H1 (cell line): ENCODE measurements around the gene TTC34. TPM values are rescaled to one million over a fixed set of nuclear protein-coding genes. Genes with fewer than 3 reads are reported as not detected.

Experiments used
- ASH2L ChIP-seq: fragments of 200-600, 300-600 bp; sonication (generic); IDR thresholded peaks from one replicate; pipeline ENCODE4 v1.7.1; 2017; ENCODE audit warnings: low read length
- CBX5 ChIP-seq: fragments of 300-800, 300-1000 bp; sonication (generic); IDR thresholded peaks from 2 replicates; pipeline ENCODE4 v1.7.1; 2016; ENCODE audit warnings: antibody characterized with exemption, low read length, low read depth
- CTBP2 ChIP-seq: IDR thresholded peaks from 2 replicates; pipeline ENCODE4 v1.7.0; 2011; ENCODE audit warnings: borderline replicate concordance, mild to moderate bottlenecking, moderate library complexity, mixed read lengths, low read length; ENCODE audit not compliant: insufficient read depth, insufficient read length
- HDAC2 ChIP-seq, 2 experiments: fragments of 300-600 bp in 1 of 2; sonication (generic) in 1 of 2; IDR thresholded peaks; 2 replicates each; pipeline ENCODE4 v1.6.1; 2011 to 2012; ENCODE audit warnings: low read depth in 2 of 2, low read length in 2 of 2, mild to moderate bottlenecking in 2 of 2, moderate library complexity in 2 of 2, borderline replicate concordance in 1 of 2, inconsistent platforms in 1 of 2
- RAD21 ChIP-seq, 2 experiments: IDR thresholded peaks in 1 of 2; conservative IDR thresholded peaks in 1 of 2; 2 replicates each; pipeline ENCODE4 v1.6.1; 2011; ENCODE audit warnings: low read depth in 2 of 2, low read length in 2 of 2, improper control_type of control experiment in 1 of 2, inconsistent platforms in 1 of 2, mild to moderate bottlenecking in 1 of 2, moderate library complexity in 1 of 2
- TBP ChIP-seq: IDR thresholded peaks from 2 replicates; pipeline ENCODE4 v1.6.1; 2011; ENCODE audit warnings: low read depth, low read length, improper control_type of control experiment
- YY1 ChIP-seq: IDR thresholded peaks from 2 replicates; pipeline ENCODE4 v1.6.1; 2011; ENCODE audit warnings: low read depth, mild to moderate bottlenecking, low read length
- polyA plus RNA-seq, 7 experiments: library from polyadenylated mRNA; depleted of rRNA in 3 of 7; stranded (reverse) in 5 of 7; unstranded in 2 of 7; fragments of >200 nt in 5 of 7; fragments of 200-250 nt in 2 of 7; gene quantifications; 1 replicate in 5 of 7; 2 replicates in 1 of 7; 4 replicates in 1 of 7; pipeline versions ENCODE4 v1.2.1 to v1.2.3, GENCODE V29; 2011 to 2013; ENCODE audit warnings: missing spikeins in 2 of 7, mixed read lengths in 2 of 7
- total RNA-seq: library from RNA; stranded (reverse); fragmentation: NEBNext Ultra II Directional; extraction: Animal tissue kit (Norgen Biotek cat#: 25700); gene quantifications from 2 replicates; pipeline ENCODE4 v1.2.1, GENCODE V29; 2021
- TF ChIP-seq, protein P1 (sequence below): IDR thresholded peaks from 2 replicates; pipeline ENCODE4 v1.6.1; 2011; ENCODE audit warnings: low read depth, mild to moderate bottlenecking, low read length; ENCODE audit not compliant: insufficient read depth
- TF ChIP-seq, protein P2 (sequence below): IDR thresholded peaks from 2 replicates; pipeline ENCODE4 v1.6.1; 2012; ENCODE audit warnings: low read length, inconsistent platforms

The TTC34 gene
- total and polyA plus RNA-seq, 2 of the 8 experiments (the other 6 are each of a cell fraction or from before 2014, with no cell fraction given) = 0.23 to 0.50 TPM

DNA sequence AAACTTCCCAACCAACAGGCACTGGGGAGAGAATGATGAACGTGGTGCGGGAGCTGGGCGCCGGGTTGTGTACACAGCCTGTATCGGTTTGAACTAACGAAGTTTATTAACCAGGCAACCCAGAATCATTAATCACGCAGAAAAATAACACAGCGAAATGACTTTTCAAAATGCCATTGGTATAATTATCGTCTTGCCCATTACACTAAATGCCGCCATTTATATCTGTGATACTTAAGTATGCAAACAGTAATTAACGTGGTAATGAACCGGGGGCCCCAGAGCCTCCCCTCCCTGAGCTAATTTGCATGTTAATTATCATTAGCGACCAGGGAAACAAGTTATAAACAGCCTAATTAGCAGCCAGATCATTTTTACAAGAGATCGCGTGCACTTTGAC is 5.1 kb upstream of the TTC34 start (continued):
- TF ChIP-seq, protein P1, sequence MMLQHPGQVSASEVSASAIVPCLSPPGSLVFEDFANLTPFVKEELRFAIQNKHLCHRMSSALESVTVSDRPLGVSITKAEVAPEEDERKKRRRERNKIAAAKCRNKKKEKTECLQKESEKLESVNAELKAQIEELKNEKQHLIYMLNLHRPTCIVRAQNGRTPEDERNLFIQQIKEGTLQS = no peak
- no peak for TF ChIP-seq ASH2L
- TF ChIP-seq, protein P2, sequence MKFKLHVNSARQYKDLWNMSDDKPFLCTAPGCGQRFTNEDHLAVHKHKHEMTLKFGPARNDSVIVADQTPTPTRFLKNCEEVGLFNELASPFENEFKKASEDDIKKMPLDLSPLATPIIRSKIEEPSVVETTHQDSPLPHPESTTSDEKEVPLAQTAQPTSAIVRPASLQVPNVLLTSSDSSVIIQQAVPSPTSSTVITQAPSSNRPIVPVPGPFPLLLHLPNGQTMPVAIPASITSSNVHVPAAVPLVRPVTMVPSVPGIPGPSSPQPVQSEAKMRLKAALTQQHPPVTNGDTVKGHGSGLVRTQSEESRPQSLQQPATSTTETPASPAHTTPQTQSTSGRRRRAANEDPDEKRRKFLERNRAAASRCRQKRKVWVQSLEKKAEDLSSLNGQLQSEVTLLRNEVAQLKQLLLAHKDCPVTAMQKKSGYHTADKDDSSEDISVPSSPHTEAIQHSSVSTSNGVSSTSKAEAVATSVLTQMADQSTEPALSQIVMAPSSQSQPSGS = no peak
- TF ChIP-seq YY1 = no peak
- no peak for TF ChIP-seq RAD21 (IDR thresholded peaks at IDR 0.05 in 1 of 2, conservative IDR thresholded peaks at IDR 0.05 in 1 of 2; ENCODE audit: low read depth in 2 of 2, low read length in 2 of 2)
- TF ChIP-seq CBX5 = no peak
- no peak for TF ChIP-seq TBP
- TF ChIP-seq CTBP2 = no peak
- TF ChIP-seq HDAC2 (IDR thresholded peaks at IDR 0.05; ENCODE audit: borderline replicate concordance in 1 of 2, low read depth in 2 of 2, low read length in 2 of 2) = no peak
